GM19455 (cell line): Measurements from ENCODE around the gene NKX1-1.
"Not testable (repeated sequence)": the region's sequence is repeated elsewhere in the genome, so short reads cannot be mapped to it uniquely, and the experiment has no call there.

Experiments
- ATAC-seq: cut with Tn5 transposase; IDR thresholded peaks from one replicate; pipeline ENCODE4 v1.9.1; 2021; ENCODE audit not compliant: unreplicated experiment

The NKX1-1 gene

DNA sequence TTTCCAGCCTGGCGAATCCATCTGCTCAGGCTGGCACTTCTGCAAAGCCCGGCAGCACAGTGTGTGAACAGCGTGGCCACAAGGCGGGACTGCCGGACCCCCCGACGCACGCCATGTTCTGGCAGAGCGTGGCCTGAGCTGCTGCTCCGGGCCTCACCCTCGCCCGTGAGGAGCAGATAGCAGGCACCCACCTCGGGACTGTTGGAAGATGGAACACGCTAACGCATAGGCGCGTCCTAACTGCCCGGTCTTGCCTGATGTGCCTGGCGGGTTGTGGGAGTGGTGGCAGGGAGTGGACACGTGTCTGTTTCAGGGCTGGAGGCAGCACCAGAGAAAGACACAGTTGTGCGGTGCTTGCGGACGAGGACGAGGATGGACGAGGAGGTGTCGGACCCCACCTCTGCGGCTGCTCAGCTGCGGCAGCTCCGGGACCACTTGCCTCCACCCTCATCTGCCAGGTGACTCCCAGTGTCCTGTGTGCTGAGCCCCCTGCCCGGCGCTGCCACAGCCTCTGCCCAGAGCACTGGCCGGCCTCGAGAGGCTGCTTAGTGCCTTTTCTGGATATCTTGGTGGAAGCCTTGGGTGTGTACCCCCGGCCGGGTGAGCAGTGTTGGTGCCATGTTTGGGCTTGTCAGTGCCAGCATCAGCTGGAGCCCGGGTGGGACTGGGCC lies 31.1 kb downstream of the NKX1-1 start:
- no peak for ATAC-seq

DNA sequence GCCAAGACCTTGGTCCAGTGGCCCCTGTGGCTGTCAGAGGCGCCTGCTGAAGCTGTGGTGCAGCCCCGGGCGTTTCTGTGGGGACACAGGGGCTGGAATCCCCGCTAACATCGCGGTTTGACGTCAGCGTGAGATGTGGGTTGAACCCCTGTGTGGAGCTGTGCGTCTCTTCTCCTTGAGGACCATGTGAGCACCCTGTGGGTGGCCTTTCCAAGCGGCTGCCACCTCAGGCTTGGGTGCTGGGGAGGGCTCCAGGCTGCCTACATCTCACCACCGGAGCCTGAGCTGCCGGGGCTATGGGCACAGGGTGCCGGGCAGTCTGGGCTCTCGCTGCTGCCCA lies 31.6 kb downstream of the NKX1-1 start:
- ATAC-seq: no peak

DNA sequence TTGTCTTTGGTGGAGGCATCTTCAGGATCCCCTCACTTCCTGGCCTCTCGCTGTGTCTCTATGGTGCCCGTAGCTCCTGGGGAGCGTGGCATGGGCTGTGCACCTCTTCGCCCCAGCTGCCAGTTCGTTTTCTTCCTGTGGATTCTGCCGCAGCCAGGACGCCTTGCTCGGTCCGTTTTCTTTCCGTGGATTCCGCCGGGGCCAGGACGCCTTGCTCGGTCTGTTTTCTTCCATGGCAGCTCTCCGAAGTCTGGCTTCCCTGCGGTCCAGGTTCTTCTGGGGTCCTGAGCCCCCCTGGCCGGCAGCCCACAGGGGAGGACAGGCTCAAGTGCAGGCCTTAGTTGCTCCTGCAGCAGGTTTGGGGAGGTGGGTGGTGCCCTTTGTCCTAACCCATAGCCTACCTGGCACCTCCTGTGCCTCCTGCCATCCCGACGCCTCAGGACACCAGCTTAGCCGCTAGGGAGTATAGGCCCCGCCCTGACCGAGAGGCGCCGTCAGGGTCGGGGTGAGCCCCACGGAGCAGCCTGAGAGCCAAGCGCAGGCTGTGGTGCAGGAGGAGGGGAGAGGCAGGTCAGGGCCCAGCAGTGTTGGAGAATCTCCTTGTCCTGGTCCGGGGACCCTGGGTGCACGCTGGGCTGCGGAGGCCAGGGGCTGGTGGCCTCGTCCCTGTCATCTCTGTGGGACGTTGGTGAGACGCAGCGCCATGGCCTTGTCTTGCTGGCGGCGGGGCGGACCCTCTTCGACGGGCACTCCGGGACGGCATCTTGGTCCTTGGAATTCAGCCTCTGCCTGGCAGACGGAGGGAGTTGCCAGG lies 32.1 kb downstream of the NKX1-1 start:
- no peak for ATAC-seq

DNA sequence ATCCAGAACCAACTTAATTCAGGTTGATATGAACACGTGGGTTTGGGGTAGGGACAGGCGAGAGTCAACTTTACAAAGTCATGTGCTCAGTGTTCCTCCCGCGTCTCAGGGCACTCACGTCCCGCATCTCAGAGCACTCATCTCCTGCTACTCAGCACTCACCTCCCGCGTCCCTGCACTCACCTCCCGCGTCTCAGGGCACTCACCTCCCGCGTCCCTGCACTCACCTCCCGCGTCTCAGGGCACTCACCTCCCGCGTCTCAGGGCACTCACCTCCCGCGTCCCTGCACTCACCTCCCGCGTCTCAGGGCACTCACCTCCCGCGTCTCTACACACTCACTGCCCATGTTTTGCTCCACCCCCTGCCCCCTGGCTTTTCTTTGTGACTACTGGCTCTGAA lies 33.7 kb downstream of the NKX1-1 start:
- ATAC-seq: not testable (repeated sequence)

DNA sequence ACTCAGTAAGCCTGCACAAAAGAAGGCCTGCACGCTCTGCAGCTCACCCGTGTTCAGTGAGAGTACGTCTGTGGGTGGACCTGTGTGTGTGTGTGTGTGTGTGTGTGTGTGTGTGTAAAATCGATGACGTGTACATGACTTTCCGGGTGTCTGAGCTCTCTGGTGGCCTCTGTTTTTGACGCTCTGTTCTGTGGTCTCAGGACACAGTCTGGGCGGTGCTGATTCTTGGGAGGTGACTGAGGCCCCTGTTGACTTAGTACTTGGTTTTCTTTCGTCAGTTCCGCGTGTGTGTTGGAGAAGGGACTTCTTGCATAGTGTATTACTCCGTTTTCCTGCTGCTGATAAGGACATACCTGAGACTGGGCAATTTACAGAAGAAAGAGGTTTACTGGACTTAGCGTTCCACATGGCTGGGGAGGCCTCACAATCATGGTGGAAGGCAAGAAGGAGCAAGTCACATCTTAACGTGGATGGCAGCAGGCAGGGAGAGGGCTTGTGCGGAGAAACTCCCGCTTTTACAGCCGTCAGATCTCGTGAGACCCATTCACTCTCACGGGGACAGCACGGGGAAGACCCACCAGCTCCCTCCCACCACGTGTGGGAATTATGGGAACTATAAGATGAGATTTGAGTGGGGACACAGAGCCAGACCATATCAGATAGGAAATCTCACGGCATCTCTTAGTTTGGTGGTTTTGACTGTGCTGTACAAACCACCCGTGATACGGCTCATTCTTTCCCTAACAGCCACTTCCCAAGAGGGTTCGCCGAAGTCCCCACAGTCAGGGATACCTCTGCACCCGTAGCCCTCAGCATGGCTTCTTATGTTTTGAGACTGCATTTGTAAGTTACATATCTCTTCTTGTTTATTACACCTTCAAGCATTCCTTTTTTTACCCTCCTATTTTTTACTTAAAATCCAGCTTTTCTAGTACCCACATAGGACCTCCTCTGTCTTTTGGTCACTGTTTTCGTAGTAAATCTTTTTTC lies 34.8 kb downstream of the NKX1-1 start:
- no peak for ATAC-seq

DNA sequence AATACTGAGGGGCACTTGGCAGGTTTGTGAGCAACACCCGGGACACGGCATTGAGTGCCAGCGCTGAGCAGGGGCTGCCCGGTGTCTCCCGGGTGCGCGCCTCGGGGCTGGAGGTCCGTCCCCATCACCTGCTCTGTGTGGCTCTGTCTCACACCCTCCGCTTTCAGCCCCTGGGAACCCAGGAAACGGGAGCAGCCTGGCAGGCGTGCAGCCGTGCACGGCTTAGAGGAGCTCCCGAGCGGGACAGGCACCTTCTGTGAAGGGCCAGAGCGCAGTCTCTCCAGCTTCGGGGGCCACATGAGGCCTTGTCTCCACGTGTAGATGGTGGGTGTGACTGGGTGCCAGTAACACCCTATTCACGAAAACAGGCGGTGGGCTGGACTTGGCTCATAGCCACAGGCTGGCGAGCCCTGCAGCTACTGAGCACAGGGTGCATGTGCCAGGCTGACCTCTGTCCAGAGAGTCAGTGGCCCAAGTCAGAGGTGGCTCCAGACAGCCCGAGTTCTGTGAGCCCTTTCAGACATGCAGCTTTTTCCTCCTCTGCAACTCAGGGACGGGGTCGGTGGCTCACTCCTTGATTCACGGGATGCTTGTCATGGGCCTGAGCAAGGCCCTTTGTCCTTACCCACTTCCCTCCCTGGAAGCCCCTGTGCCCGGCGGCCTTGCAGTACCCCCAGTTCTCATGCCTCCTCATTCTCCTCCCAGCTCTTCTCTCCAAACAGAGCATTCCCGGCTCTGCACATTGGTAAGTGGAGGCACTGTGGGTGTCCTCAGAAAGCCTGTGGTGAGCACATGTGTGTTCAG lies 35.7 kb downstream of the NKX1-1 start:
- ATAC-seq: no peak

DNA sequence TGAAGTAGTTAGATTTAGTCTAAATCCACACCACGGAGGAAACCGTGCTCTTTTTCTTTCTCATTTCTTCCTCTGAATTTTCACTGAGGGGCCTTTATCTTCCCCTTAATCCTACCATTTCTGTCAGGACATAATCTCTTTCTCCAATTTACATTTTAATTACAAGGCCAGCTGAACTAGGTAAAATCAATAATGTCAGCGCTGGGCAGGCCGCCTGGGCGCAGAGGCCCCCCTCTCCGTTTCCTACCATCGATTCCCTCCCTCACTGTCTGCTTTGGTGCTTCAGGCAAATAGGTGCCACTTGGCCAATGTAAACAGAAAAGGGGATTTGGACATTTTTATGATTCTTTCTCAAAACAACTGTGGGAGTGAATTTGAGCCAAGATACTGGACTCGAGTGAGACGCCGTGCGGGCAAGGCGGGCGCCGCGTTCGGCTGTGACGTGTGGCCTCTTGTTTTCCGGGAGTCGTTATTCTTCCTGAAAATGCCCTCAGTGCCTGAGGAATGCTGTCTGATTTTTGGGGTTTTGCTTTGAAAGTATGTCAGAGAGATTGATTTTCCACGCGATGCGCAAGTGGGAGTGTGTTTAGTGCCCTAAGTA lies 36.7 kb downstream of the NKX1-1 start:
- no peak for ATAC-seq

DNA sequence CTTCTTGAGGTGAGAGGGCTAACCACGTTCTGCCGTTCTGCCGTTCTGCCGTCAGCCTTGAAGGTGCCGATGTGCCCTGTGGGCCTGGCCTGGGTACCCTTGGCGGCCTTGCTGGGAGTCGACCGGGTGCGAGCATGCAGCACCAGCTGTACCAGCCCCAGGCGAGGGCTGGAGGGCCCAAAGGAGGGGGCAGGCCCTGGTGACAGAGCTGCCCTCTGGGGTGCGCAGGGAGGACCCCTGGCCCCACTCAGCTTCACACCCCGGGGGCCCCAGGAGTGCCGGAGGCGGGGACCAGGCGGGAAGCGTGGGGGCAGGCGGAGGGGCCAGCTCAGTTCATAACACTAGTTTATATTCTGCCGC lies 37.2 kb downstream of the NKX1-1 start:
- ATAC-seq: no peak

DNA sequence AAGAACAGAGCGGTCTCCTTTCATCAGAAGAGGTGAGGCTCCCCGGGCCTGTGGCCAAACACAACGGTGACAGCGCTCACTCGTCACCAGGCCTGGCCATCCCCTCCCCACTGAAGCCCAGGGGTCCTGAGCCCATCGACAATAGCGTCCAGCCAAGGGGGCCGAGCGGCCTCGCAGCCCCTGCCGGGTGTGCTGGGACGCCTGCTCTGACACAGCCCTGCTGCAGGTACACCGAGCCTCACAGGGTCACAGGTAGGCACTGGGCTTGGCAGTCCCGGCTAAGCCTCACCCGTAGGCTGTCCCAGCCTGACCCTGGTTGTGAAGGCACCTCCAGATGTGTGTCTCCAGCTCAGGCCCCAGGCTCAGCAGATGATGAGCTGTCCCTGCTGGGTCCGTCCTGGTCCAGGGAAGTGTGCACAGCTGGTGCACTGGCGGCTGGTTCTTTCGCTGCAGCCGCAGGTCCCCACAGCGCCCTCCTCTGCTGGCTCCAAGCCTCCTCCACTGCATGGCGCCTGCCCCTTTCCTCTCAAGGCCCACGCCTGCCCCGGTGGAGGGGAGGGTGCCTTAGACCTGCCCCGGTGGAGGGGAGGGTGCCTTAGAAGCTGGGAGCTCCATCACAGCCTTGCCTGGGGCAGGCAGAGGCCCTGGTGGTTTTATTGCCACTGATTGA lies 37.7 kb downstream of the NKX1-1 start:
- ATAC-seq: no peak

DNA sequence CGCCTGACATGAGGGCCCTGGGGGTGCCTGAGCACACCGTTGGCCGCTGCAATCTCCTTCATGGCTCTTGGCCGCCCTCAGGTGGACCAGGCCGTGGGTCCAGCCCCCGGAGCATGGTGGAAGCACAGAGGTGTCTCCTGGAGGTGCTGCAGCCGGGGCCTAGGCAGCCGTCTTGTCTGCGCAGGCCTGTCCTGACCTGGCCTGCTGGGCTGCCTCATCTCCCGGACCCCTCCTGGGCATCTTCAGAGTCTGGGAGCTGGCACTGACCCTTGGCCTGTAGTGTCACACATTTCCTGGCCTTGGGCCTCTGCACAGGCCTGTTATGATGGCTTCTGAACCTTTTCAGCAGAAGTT lies 38.3 kb downstream of the NKX1-1 start:
- no peak for ATAC-seq

DNA sequence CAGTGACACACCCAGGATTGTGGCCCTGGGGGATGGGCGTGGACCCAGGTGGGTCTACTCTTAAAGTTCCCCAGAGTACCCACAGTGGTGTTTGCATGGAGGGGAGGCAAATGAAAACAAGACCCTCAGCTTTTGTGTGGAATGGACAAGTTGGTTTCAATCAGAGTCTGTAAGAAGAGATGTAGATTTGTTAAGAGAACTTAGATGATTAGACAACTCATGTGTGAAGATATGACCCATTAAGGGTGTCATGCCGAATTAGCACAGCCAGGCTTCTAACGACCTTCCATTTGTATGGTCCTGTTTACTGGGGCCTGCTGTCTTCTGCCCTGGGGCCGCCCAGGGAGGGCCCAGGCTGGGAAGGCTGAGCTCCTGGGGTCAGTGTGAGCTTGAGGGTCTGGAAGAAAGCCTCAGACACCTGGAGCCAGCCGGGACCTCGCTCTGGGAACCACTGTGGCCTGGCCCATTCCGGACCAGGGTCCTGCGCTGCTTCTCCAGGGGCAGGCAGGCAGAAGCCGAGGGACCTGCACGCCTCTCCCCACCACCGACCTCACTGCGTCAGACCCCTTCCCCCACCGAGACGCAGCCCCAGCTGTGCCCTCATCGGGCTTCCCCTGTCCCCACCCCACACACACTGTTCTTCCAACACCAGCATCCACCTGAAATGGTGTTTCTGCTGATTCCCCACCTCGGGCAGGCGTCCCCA lies 38.9 kb downstream of the NKX1-1 start:
- no peak for ATAC-seq

DNA sequence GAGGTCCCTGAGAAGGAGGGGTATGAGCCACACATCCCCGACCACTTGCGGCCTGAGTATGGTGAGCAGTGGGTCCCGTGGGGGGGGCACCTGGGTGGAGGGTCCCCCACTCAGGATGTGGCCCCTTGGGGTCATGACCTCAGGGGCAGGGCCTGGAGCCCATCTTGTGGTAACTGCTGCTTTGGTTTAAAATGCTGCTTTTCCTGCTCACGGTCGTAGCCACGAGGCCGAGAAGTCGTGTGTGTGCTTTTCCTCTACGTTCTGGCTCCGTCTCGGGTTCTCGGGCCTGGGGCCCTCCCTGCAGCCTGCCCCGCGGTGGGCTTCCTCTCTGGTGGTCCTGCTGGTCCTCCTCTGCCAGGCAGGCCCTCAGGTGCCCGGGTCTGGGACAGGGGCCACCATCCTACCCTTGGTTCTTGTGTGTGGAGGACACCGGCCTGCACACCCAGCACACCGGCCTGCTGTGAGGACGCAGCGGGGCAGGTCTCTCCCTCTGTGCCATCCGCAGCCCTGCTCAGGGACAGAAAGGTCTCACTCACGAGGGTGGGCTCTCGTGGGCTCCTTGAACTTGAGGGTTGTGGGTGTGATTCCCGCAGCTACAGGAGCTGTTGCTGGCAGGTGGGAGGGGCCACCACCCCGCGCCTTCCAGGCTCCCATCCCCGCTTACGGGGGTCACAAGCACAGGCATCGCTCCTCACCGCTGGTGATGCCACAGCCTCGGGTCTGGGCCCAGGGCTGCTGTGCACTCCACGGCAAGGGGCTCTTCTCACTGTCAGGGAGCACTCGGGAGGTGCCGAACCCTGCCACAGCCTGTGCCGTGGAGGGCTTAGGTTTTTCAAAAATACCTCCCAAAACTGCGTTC lies 39.6 kb downstream of the NKX1-1 start:
- ATAC-seq: no peak

DNA sequence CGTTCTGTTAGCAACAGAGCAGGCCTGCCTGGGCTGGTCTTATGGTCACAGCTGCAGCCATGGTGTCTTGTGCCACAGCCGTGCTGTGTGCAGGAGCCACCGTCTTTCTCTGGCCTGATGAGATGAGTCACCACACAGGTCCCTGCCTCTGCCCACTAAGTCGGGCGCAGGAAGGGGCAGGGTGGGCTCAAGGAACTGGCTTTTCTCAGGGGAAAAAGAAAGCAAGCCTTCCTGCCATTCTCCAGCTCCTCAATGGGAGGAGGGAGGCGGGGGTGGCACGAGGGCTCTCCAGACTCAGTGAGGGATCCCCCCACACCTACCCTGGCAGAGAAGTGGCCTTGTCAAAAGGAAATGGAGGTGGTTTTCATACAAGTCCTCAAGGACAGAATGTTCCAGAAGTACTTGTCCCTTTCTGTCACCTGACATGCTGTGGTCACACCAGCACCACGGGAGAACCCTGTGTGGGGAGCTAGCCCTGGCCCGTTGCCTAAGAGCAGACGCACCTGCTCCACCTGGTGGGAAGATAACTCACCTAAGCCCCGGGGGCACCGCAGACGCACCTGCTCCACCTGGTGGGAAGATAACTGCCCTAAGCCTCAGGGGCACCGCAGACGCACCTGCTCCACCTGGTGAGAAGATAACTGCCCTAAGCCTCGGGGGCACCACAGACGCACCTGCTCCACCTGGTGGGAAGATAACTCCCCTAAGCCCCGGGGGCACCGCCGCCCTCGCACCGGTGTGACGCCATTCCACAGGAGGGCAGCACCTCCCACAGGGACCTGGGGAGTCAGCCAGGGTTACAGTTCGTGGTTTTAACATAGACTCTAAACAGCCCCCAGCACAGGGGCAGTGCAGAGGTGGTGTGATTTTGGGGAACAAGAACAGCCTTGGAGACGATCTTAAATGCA lies 40.7 kb downstream of the NKX1-1 start:
- no peak for ATAC-seq

DNA sequence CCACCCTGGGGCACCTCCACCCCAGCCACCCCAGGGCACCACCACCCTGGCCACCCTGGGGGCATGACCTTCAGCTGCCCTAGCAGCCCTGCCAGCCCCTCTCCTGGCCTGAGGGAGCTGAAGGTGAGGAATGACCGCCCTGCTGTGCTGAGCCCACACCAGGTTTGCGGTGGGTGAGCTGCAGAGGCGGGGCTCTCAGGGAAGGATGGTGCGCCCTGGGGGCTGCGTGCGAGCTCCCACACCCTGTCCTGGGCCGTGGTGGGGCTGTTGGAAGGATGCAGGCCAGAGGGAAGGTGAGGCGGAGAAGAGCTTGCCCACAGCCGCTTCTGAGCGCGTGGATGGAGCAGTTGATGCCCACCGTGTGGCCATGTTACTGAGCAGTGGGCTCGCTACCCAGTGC lies 41.5 kb downstream of the NKX1-1 start:
- no peak for ATAC-seq

DNA sequence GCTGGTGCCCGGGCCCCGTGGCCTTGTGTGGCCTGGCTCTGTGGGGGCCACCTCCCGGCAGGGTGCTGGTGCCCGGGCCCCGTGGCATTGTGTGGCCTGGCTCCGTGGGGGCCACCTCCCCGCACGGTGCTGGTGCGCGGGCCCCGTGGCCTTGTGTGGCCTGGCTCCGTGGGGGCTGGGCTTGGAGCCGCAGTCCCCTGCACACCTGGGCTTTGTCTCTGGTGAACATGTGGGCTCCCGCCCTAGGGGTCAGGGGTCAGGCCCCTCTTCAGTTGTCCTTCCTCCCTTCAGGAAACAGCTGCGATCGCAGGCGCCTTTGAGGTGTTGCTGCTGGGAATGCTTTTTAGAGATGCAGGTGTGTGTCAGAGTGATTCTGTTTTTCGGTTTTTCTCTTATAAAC lies 42.0 kb downstream of the NKX1-1 start:
- ATAC-seq: no peak

DNA sequence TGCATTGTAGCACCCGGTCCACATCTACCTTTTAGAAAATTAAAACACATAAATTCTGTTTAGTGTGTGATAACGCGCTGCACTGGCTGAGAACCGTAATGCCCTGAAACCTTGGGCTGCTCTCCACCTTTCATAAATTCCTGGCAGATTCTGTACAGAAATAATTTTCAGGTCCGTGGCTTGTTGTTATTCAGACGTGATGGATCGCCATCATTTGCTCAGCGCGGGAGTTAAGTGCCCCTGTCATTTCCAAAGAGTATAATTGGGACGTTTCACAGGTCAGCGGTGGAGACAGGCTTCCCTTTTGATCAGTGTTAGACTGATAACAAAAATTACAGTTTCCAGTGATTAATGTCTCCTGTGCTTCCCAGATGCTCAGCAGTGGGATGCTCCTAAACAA lies 42.7 kb downstream of the NKX1-1 start:
- no peak for ATAC-seq

DNA sequence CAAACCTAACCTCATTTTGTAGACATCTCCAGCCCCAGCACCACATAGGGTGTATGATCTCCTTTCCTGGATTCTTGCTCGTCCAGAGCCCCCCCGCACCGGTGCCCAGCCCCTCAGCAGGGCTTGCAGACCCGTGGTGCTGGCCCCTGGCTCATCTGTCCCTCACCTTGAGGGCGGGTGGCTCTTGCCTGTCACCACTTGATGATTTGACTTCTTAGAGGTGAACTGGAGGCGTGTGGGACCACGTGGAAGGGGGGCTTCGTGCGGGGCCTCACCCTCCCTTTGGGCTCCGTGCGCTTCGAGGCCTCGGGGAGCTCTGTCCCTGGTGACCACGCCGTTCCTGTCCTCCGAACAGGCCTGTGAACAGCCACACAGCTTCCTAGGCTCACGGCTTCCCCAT lies 43.7 kb downstream of the NKX1-1 start:
- no peak for ATAC-seq
